Omental fat pad (tissue), 4 donors: ENCODE results near the gene MAIP1. TPM values are rescaled to one million over a fixed set of nuclear protein-coding genes. Genes with fewer than 3 reads are reported as not detected.

ENCODE experiments used
- ATAC-seq: fragments of 150-250 bp; one replicate; pipeline ENCODE4 v1.9.1; 2016; ENCODE audit warnings: mild to moderate bottlenecking, moderate library complexity; ENCODE audit not compliant: low FRiP score
- DNase-seq: peaks from one replicate; pipeline ENCODE4 v3.0.0-alpha.2; 2019; ENCODE audit warnings: low spot score
- total RNA-seq, 4 donors: library from RNA; depleted of rRNA; stranded (reverse); fragments of >200 nt; gene quantifications; one replicate each; pipeline ENCODE4 v1.1.0, GENCODE V29; 2016
- TF ChIP-seq, protein P1 (sequence below), 3 donors: fragments of 450-650 bp; IDR thresholded peaks; one replicate each; pipeline ENCODE4 v1.5.1; 2016 to 2017; ENCODE audit warnings: antibody characterized with exemption in 3 of 3, mild to moderate bottlenecking in 3 of 3, moderate library complexity in 2 of 3

The MAIP1 gene
- total RNA-seq, 4 donors from 2014 or later = 10.2 to 21.7 (median 20.0) TPM

DNA sequence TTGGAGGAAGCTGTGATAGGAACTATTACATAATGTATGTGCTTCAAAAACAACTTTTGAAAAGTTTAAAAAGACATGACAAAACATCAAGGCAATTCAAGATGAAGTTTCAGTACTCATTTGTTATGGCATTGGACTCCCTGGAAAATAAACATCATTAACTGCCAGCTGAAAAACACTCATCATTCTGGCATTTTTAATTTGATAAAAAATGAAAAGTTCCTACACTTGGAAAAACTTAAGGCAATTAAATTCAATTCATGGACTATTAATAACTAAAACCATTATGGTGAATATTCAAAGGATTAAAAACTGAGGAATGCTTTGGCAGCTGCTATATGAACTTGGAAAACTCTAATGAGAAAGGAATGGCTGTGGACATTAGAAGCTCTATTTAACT, 8.5 kb upstream of the MAIP1 start:
- no peak for DNase-seq
- TF ChIP-seq, protein P1, sequence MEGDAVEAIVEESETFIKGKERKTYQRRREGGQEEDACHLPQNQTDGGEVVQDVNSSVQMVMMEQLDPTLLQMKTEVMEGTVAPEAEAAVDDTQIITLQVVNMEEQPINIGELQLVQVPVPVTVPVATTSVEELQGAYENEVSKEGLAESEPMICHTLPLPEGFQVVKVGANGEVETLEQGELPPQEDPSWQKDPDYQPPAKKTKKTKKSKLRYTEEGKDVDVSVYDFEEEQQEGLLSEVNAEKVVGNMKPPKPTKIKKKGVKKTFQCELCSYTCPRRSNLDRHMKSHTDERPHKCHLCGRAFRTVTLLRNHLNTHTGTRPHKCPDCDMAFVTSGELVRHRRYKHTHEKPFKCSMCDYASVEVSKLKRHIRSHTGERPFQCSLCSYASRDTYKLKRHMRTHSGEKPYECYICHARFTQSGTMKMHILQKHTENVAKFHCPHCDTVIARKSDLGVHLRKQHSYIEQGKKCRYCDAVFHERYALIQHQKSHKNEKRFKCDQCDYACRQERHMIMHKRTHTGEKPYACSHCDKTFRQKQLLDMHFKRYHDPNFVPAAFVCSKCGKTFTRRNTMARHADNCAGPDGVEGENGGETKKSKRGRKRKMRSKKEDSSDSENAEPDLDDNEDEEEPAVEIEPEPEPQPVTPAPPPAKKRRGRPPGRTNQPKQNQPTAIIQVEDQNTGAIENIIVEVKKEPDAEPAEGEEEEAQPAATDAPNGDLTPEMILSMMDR (IDR thresholded peaks at IDR 0.05) = no peak
- peak; percentile 32 for ATAC-seq

- no peak for ATAC-seq
- TF ChIP-seq, protein P1 (IDR thresholded peaks at IDR 0.05) = no peak
- no peak for DNase-seq
Measured at GRCh38 chr2:199950396-199950795, 5.0 kb upstream of the MAIP1 start.

GRCh38 chr2:199951023-199951422, 4.4 kb upstream of the MAIP1 start:
- TF ChIP-seq, protein P1 (IDR thresholded peaks at IDR 0.05) = no peak
- DNase-seq (no peak), ATAC-seq (no peak)

- ATAC-seq (peak; percentile 65), DNase-seq (no peak)
- TF ChIP-seq, protein P1 (IDR thresholded peaks at IDR 0.05) = no peak
Measured at GRCh38 chr2:199955007-199955338, 409 bp upstream of the MAIP1 start.

GRCh38 chr2:199956062-199956380, 639 bp downstream of the MAIP1 start:
- ATAC-seq (no peak), DNase-seq (no peak)
- TF ChIP-seq, protein P1 (IDR thresholded peaks at IDR 0.05) = no peak

DNA sequence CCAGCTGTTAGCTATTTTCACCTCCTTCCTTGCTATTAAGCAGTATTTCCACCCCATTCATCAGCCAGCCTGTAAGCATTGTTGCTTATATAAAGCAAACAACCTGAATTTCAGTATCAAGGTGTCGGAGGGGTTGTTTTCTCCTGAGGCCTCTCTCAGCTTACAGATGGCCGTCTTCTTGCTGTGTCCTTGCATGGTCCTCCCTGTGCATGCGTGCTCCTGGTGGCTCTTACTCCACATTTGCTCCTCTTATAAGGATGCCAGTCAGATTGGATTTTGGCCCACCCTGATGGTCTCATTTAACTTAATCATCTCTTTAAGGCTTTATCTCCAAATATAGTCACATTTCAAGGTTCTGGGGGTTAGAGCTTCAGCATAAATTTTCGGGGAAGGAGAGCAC, 2.6 kb downstream of the MAIP1 start:
- DNase-seq (no peak), ATAC-seq (no peak)
- TF ChIP-seq, protein P1 (IDR thresholded peaks at IDR 0.05) = no peak

DNA sequence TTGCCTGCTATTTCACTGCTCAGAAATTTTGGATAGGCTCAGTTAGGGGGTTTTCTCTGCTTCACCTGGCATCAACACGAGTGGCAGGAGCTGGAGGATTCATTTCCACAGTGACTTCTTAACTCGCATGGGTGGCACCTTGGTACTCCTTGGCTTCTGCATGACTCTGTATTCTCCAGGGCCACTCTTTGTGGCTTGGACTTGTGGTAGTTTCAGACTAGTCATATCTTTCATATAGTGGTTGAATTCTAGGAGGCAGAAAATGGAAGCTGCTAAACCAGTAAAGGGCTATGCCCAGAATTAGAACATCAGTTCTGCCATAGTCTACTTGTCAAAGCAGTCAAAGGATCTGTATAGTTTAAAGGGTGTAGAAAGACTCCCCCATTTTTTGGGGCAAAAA, 6.8 kb downstream of the MAIP1 start:
- TF ChIP-seq, protein P1 (IDR thresholded peaks at IDR 0.05) = no peak
- DNase-seq (no peak), ATAC-seq (no peak)
